Neural progenitor cell (in vitro differentiated cells): Measurements from ENCODE around the gene NTM. TPM values are rescaled to one million over a fixed set of nuclear protein-coding genes. Genes with fewer than 3 reads are reported as not detected.

Experiments
- DNase-seq: peaks from one replicate; pipeline ENCODE4 v3.0.0-alpha.2; 2016; ENCODE audit warnings: low spot score
- H2AFZ ChIP-seq: fragments of 200-600 bp; sonication (generic); replicated peaks from 2 replicates; pipeline ENCODE4 v1.6.1; 2016; ENCODE audit warnings: antibody characterized with exemption
- H3F3A ChIP-seq: fragments of 200-600 bp; sonication (generic); 2 replicates; pipeline ENCODE4 v1.6.1; 2016; ENCODE audit warnings: antibody characterized with exemption, low read depth
- H3K27ac ChIP-seq: fragments of 200-600 bp; sonication (generic); 2 replicates; pipeline ENCODE4 v1.5.1; 2016; ENCODE audit warnings: mild to moderate bottlenecking
- H3K27me3 ChIP-seq: fragments of 200-600 bp; sonication (generic); 2 replicates; pipeline ENCODE4 v1.6.1; 2016; ENCODE audit warnings: mild to moderate bottlenecking, moderate library complexity
- H3K36me3 ChIP-seq: fragments of 200-600 bp; sonication (generic); 2 replicates; pipeline ENCODE4 v1.5.1; 2016
- H3K4me1 ChIP-seq: fragments of 200-600 bp; sonication (generic); 2 replicates; pipeline ENCODE4 v1.6.1; 2016; ENCODE audit warnings: mixed run types
- H3K4me2 ChIP-seq: fragments of 200-600 bp; sonication (generic); 2 replicates; pipeline ENCODE4 v1.6.1; 2016
- H3K4me3 ChIP-seq: fragments of 200-600 bp; sonication (generic); 2 replicates; pipeline ENCODE4 v1.5.1; 2016
- H3K79me2 ChIP-seq: fragments of 200-600 bp; sonication (generic); 2 replicates; pipeline ENCODE4 v1.6.1; 2016; ENCODE audit warnings: low read depth
- H3K9ac ChIP-seq: fragments of 200-600 bp; sonication (generic); 2 replicates; pipeline ENCODE4 v1.6.1; 2016
- H3K9me3 ChIP-seq: fragments of 200-600 bp; sonication (generic); 2 replicates; pipeline ENCODE4 v1.5.1; 2016; ENCODE audit warnings: low read depth
- H4K20me1 ChIP-seq: fragments of 200-600 bp; sonication (generic); 2 replicates; pipeline ENCODE4 v1.6.1; 2016; ENCODE audit warnings: low read depth
- H3K27ac Mint-ChIP-seq: 3 replicates; pipeline ENCODE4 v1.8.0; 2021; ENCODE audit warnings: mixed read lengths
- H3K27me3 Mint-ChIP-seq: 2 replicates; pipeline ENCODE4 v1.8.0; 2022; ENCODE audit warnings: low read depth, mild to moderate bottlenecking, inconsistent platforms, moderate library complexity, mixed read lengths; ENCODE audit not compliant: insufficient read depth
- H3K36me3 Mint-ChIP-seq: 3 replicates; pipeline ENCODE4 v1.8.0; 2021; ENCODE audit warnings: mixed read lengths
- H3K4me1 Mint-ChIP-seq: 3 replicates; pipeline ENCODE4 v1.8.0; 2021; ENCODE audit warnings: mixed read lengths
- H3K4me3 Mint-ChIP-seq: 3 replicates; pipeline ENCODE4 v1.8.0; 2021; ENCODE audit warnings: mild to moderate bottlenecking, moderate library complexity, mixed read lengths
- H3K9me3 Mint-ChIP-seq: 3 replicates; pipeline ENCODE4 v1.8.0; 2020; ENCODE audit warnings: mixed read lengths
- CTCF ChIP-seq: fragments of 200-600 bp; sonication (generic); IDR thresholded peaks from 2 replicates; pipeline ENCODE4 v1.5.1; 2017; ENCODE audit warnings: antibody characterized with exemption, mild to moderate bottlenecking
- EZH2 ChIP-seq: fragments of 200-600 bp; sonication (generic); IDR thresholded peaks from 2 replicates; pipeline ENCODE4 v1.6.1; 2017; ENCODE audit warnings: antibody characterized with exemption, mild to moderate bottlenecking, moderate library complexity
- EZH2phosphoT487 ChIP-seq: fragments of 200-600 bp; sonication (generic); IDR thresholded peaks from 2 replicates; pipeline ENCODE4 v1.6.1; 2017; ENCODE audit warnings: antibody characterized with exemption
- total RNA-seq: library from RNA; depleted of rRNA; stranded (reverse); fragments of >200 nt; gene quantifications from 2 replicates; pipeline ENCODE4 v1.2.3, GENCODE V29; 2015; ENCODE audit warnings: low replicate concordance

NTM gene
- total RNA-seq, 1 donor from 2014 or later = 4.3 TPM

GRCh38 chr11:131669401-131669780, 299.0 kb downstream of the NTM start:
- H3K9me3 ChIP-seq = no peaks in the 10 kb centered on the region
- H3K4me3 ChIP-seq = no peak overlapping the region
- H3K27me3 ChIP-seq = no peaks in the 10 kb centered on the region
- H3K9me3 Mint-ChIP-seq = no peaks in the 10 kb centered on the region
- no peak overlapping the region for H3K27ac Mint-ChIP-seq
- no peaks in the 10 kb centered on the region for H3K79me2 ChIP-seq
- H3K27me3 Mint-ChIP-seq = peaks cover 8% of the 10 kb centered on the region
- TF ChIP-seq CTCF (no peak), EZH2 (no peak), EZH2phosphoT487 (no peak)
- no peak overlapping the region for H3K9ac ChIP-seq
- peaks cover 13% of the 10 kb centered on the region for H3K4me1 Mint-ChIP-seq
- H3K36me3 ChIP-seq = no peaks in the 10 kb centered on the region
- no peak overlapping the region for H3K4me2 ChIP-seq
- no peak for DNase-seq
- no peaks in the 10 kb centered on the region for H3F3A ChIP-seq
- H3K36me3 Mint-ChIP-seq = no peaks in the 10 kb centered on the region
- H4K20me1 ChIP-seq = no peaks in the 10 kb centered on the region
- H3K4me1 ChIP-seq = peaks cover 10% of the 10 kb centered on the region
- H2AFZ ChIP-seq = no peak overlapping the region
- no peak overlapping the region for H3K4me3 Mint-ChIP-seq
- H3K27ac ChIP-seq = no peak overlapping the region

GRCh38 chr11:131670876-131671275, 300.5 kb downstream of the NTM start:
- DNase-seq = no peak
- Histone ChIP-seq H3K79me2 (no peaks in the 10 kb centered on the region), H3K9me3 (no peaks in the 10 kb centered on the region), H3K4me1 (peaks cover 10% of the 10 kb centered on the region), H3F3A (no peaks in the 10 kb centered on the region), H3K9ac (no peak overlapping the region), H3K36me3 (no peaks in the 10 kb centered on the region), H2AFZ (no peak overlapping the region), H3K27me3 (no peaks in the 10 kb centered on the region), H4K20me1 (no peaks in the 10 kb centered on the region), H3K27ac (no peak overlapping the region), H3K4me3 (no peak overlapping the region), H3K4me2 (no peak overlapping the region)
- Mint-ChIP-seq H3K4me1 (peaks cover 12% of the 10 kb centered on the region), H3K27ac (peak overlapping the region; percentile 16), H3K27me3 (peaks cover 6% of the 10 kb centered on the region), H3K9me3 (no peaks in the 10 kb centered on the region), H3K4me3 (no peak overlapping the region), H3K36me3 (no peaks in the 10 kb centered on the region)
- TF ChIP-seq CTCF (no peak), EZH2phosphoT487 (no peak), EZH2 (no peak)

- H3F3A ChIP-seq = no peaks in the 10 kb centered on the region
- no peak overlapping the region for H3K4me3 ChIP-seq
- H3K36me3 ChIP-seq = no peaks in the 10 kb centered on the region
- Mint-ChIP-seq H3K36me3 (no peaks in the 10 kb centered on the region), H3K4me3 (no peak overlapping the region), H3K27me3 (peaks cover 6% of the 10 kb centered on the region), H3K4me1 (peaks cover 12% of the 10 kb centered on the region), H3K27ac (peak overlapping the region; percentile 33), H3K9me3 (no peaks in the 10 kb centered on the region)
- no peaks in the 10 kb centered on the region for H4K20me1 ChIP-seq
- H3K27me3 ChIP-seq = no peaks in the 10 kb centered on the region
- H3K9me3 ChIP-seq = no peaks in the 10 kb centered on the region
- H3K4me1 ChIP-seq = peaks cover 10% of the 10 kb centered on the region
- DNase-seq = no peak
- H3K27ac ChIP-seq = no peak overlapping the region
- TF ChIP-seq EZH2 (no peak), CTCF (no peak), EZH2phosphoT487 (no peak)
- no peak overlapping the region for H2AFZ ChIP-seq
- no peak overlapping the region for H3K4me2 ChIP-seq
- H3K79me2 ChIP-seq = no peaks in the 10 kb centered on the region
- no peak overlapping the region for H3K9ac ChIP-seq
Observed at GRCh38 chr11:131671320-131671719, 300.9 kb downstream of the NTM start.
